Measurements from ENCODE around the gene TRAF3IP3. TPM values are rescaled to one million over a fixed set of nuclear protein-coding genes. Genes with fewer than 3 reads are reported as not detected.

The TRAF3IP3 gene, protein sequence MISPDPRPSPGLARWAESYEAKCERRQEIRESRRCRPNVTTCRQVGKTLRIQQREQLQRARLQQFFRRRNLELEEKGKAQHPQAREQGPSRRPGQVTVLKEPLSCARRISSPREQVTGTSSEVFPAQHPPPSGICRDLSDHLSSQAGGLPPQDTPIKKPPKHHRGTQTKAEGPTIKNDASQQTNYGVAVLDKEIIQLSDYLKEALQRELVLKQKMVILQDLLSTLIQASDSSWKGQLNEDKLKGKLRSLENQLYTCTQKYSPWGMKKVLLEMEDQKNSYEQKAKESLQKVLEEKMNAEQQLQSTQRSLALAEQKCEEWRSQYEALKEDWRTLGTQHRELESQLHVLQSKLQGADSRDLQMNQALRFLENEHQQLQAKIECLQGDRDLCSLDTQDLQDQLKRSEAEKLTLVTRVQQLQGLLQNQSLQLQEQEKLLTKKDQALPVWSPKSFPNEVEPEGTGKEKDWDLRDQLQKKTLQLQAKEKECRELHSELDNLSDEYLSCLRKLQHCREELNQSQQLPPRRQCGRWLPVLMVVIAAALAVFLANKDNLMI
- total RNA-seq (2021; ENCODE audit: unreplicated experiment) (0.34 TPM), Bru-seq, nascent RNA (not detected), BruChase-seq, experiment 1, labeled RNA remaining after a 6-hour chase (not detected), BruChase-seq, experiment 2, labeled RNA remaining after a 2-hour chase (not detected)
- polyA plus RNA-seq (2012), result 0.02 and 0.03 TPM in 2 replicates
- long read RNA-seq, result 0 reads

DNA sequence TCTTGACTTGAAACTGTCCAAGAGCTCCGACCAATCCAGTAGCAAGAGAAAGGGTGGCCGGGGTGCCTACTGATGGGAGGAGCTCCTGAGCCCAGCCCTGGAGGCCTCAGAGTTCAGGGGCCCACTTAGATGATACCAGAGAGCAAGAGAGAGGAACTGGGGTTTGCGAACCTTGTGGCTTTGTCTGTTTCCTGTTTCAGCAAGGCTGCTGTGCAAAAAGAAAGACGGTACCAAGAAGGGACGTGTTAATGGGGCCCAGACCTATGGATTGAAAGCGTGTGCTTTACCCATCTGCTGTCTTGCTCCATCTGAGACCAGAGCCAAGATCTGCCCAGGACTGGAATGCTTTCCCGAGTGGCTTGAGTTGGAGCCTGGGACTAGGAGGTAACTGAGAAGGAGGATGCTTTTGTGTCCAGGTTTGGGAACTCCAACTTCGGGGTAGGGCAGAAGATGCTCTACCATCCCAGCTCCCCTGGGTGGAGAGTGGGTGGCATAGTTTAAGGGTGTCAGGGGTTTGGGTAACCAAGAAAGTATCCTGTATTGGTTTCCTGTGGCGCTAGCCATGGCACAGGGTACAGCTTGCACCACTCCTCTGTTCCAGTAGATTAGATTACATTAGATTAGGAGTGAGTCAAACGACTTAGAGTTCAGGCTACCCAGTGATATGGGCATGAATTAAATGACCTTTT is at the start of gene TRAF3IP3:
Gene TRAF3IP3 (plus strand): TSS at position 128 of the 689 bp plus-strand sequence. CDS start 3,987 bp downstream, outside the sequence.
- CTCF ChIA-PET, result no interaction called here
- H2AFZ ChIP-seq (ENCODE audit: low read depth, low read length, poor library complexity, severe bottlenecking), result no peak within 1 kb of the TSS

More for the DNA sequence above, at the start of gene TRAF3IP3:
- Histone ChIP-seq H3K4me1 (ENCODE audit: control insufficient read depth in 1 of 2, insufficient read depth in 2 of 2, low read length in 2 of 2) (no peaks in the 10 kb centered on the region), H3K4me3 (replicated peaks in 1 of 2; ENCODE audit: low read depth in 1 of 2, low read length in 2 of 2) (no peak within 1 kb of the TSS), H3K36me3 (ENCODE audit: control insufficient read depth in 1 of 2, insufficient read depth in 2 of 2, low read length in 2 of 2) (no peaks in the 10 kb centered on the region), H3K79me2 (ENCODE audit: insufficient read depth, low read length) (no peaks in the 10 kb centered on the region), H3K9me2 (ENCODE audit: insufficient read depth) (no peaks in the 10 kb centered on the region), H4K20me1 (ENCODE audit: insufficient read depth) (no peaks in the 10 kb centered on the region), H3K27me3 (ENCODE audit: insufficient read depth, low read length) (no peaks in the 10 kb centered on the region), H3K9ac (ENCODE audit: low read length) (no peak within 1 kb of the TSS), H3K27ac (ENCODE audit: low read depth, low read length) (no peak within 1 kb of the TSS), H3K4me2 (ENCODE audit: low read length) (no peak within 1 kb of the TSS), H3K9me3 (ENCODE audit: control insufficient read depth in 1 of 2, insufficient read depth in 1 of 2, low read depth in 1 of 2, low read length in 2 of 2) (no peaks in the 10 kb centered on the region)
- BruUV-seq (replicated peaks), result no TSS peak
- TF ChIP-seq, protein P1, sequence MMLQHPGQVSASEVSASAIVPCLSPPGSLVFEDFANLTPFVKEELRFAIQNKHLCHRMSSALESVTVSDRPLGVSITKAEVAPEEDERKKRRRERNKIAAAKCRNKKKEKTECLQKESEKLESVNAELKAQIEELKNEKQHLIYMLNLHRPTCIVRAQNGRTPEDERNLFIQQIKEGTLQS (IDR thresholded peaks at IDR 0.05), result no peak
- TF ChIP-seq, protein P2, sequence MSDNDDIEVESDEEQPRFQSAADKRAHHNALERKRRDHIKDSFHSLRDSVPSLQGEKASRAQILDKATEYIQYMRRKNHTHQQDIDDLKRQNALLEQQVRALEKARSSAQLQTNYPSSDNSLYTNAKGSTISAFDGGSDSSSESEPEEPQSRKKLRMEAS (IDR thresholded peaks at IDR 0.05), result no peak
- TF ChIP-seq POLR2A (IDR thresholded peaks at IDR 0.05; ENCODE audit: borderline replicate concordance, extremely low read depth, insufficient read depth, insufficient read length), result no peak
- no peak for TF ChIP-seq SRF (IDR thresholded peaks at IDR 0.05; ENCODE audit: low read depth)
- TF ChIP-seq, protein P3, sequence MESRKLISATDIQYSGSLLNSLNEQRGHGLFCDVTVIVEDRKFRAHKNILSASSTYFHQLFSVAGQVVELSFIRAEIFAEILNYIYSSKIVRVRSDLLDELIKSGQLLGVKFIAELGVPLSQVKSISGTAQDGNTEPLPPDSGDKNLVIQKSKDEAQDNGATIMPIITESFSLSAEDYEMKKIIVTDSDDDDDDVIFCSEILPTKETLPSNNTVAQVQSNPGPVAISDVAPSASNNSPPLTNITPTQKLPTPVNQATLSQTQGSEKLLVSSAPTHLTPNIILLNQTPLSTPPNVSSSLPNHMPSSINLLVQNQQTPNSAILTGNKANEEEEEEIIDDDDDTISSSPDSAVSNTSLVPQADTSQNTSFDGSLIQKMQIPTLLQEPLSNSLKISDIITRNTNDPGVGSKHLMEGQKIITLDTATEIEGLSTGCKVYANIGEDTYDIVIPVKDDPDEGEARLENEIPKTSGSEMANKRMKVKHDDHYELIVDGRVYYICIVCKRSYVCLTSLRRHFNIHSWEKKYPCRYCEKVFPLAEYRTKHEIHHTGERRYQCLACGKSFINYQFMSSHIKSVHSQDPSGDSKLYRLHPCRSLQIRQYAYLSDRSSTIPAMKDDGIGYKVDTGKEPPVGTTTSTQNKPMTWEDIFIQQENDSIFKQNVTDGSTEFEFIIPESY (IDR thresholded peaks at IDR 0.05; ENCODE audit: extremely low read depth, insufficient replicate concordance, low read length), result no peak
- no peak for TF ChIP-seq RAD21 (IDR thresholded peaks at IDR 0.05; ENCODE audit: low read depth)
- no peak for TF ChIP-seq ZNF274 (IDR thresholded peaks at IDR 0.05; ENCODE audit: low read depth, low read length)
- TF ChIP-seq, protein P4, sequence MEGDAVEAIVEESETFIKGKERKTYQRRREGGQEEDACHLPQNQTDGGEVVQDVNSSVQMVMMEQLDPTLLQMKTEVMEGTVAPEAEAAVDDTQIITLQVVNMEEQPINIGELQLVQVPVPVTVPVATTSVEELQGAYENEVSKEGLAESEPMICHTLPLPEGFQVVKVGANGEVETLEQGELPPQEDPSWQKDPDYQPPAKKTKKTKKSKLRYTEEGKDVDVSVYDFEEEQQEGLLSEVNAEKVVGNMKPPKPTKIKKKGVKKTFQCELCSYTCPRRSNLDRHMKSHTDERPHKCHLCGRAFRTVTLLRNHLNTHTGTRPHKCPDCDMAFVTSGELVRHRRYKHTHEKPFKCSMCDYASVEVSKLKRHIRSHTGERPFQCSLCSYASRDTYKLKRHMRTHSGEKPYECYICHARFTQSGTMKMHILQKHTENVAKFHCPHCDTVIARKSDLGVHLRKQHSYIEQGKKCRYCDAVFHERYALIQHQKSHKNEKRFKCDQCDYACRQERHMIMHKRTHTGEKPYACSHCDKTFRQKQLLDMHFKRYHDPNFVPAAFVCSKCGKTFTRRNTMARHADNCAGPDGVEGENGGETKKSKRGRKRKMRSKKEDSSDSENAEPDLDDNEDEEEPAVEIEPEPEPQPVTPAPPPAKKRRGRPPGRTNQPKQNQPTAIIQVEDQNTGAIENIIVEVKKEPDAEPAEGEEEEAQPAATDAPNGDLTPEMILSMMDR (IDR thresholded peaks at IDR 0.05 in 2 of 3, conservative IDR thresholded peaks at IDR 0.05 in 1 of 3; ENCODE audit: borderline replicate concordance in 1 of 3, insufficient read depth in 1 of 3, low read depth in 2 of 3, low read length in 2 of 3), result no peak
- ChIA-PET POLR2A (no interaction called here), RAD21 (ENCODE audit: low non-redundant PET in 1 of 2, low total read pairs in 2 of 2, uncharacterized antibody in 2 of 2, unreplicated experiment in 2 of 2) (no interaction called here)
- DNase-seq (ENCODE audit: low read depth, low spot score), result no peak
- intact Hi-C loops (cut with micrococcal nuclease), result no loop called here
- ATAC-seq, result no peak
